ENCODE measurements around the gene NUP98.
A peak's percentile ranks its signal among the peaks of the same experiment; 100 is the strongest.
"Not testable (repeated sequence)": the region's sequence is repeated elsewhere in the genome, so short reads cannot be mapped to it uniquely, and the experiment has no call there.

The NUP98 gene

DNA sequence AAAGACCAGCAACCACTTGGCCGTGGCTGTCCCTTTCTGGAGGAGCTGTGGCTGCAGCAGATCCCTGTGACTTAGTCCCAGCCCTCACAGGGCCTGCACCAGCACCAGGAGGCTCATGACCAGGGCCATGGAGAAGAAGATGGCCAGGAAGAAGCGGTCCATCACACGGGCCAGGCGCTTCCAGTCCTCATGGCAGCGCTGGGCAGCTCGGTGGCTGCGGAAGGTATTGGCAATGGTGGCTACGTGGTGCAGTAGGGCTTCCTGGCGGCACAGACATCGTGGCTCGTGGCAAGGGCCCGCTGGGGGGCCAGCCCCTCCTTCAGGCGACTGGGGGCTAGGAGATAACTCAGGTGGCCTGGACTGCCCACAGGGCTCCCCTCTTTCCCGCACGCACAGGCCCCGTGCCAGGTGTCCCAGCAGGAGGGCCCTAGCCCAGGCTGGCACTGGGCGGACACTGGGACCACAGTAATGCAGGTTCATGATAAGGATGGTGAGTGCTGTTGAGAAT is 131.3 kb downstream of the NUP98 start:
- no peak for DNase-seq

DNA sequence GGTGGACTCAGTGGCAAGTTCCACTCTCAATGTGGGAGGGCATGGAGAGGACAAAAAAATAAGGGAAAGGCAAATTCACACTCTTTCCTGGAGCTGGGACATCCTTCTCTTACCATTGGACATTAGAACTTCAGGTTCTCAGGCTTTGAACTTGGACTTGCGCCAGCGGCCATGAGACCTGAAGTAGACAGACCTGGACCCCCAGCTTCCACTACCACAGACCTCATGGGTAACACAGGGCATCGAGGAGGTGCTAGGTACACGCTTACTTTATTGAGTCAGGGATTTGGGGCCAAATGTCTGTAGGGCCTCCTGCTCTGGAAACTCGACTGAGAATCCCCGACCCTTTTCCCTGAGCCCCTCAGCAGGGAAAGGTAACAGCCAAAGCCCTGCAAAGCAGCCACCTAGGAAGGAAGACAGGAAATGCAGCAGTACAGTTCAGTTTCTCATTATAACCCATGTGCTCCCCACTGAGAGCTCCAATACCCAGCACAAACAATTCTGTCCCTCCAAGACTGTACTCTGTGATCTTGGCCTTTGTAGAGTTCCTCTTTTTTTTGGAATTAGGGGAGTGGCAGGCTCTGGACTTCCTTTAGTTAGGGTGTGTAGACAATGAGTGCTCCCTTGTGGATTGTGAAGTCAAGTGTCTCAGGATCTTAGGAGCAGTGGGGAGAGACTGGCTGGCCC is 131.9 kb downstream of the NUP98 start:
- no peak for DNase-seq

DNA sequence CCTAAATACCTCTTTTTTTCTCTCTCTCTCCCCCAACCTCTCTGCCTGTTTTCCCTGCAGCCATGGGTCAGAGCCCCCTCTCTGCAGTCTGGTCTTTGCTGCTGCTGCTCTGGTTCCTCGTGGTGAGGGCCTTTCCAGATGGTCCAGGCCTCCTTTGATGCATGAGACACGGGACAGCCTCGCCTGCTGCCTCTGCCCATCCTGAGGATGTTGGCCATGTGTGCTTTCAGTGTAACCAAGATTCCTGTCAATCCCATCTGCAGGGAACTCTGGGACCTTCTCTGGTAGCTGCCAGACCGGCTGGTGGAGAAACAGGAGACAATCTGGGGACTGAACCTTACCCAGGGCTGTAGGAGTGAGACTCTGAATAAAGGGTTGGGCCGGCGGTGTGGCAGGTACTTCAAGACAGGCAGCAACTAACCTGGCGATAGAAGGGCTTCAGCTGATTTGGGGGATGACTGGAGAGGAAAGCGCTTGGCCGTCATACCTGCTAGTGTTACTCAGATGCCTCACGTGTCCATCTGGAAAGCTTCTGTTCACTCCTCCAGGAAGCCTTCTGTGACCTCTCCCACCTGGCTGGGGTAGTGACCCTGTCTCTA is 133.2 kb downstream of the NUP98 start:
- no peak for DNase-seq

DNA sequence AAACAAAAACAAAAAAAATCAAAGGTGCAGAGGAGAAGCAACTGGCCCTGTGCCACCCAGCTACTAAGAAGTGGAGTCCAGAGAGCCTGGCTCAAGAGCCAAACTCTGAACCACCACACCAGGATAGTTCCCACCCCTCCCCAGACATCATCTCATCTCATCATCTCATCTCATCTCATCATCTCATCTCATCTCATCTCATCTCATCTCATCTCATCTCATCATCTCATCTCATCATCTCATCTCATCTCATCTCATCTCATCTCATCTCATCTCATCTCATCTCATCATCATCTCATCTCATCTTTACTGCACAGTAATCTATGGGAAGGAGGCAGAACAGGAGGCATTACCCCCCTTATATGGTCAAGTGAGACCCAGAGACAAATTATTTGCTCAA is 134.5 kb downstream of the NUP98 start:
- no peak for DNase-seq

- DNase-seq = no peak
Measured at GRCh38 chr11:3660960-3661359, 136.4 kb downstream of the NUP98 start.

GRCh38 chr11:3659595-3660515 is 137.5 kb downstream of the NUP98 start:
- DNase-seq = no peak

DNA sequence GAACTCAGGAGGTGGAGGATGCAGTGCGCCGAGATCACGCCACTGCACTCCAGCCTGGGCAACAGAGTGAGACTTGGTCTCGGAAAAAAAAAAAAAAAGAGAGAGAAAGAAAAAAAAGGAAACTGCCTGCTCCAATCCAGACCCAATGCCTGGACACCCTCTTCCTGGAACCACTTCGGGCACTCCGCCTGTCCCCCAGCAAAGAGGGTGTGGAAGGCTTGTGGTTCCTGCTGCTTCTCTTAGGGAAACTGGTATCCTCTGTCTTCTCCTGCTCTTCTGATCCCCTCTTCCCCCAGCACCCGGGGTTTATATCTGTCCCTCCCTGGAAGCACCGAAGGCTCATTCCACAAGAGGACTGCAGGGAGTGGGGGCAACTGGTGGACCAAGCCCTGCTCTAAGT is 139.1 kb downstream of the NUP98 start:
- no peak for DNase-seq

DNA sequence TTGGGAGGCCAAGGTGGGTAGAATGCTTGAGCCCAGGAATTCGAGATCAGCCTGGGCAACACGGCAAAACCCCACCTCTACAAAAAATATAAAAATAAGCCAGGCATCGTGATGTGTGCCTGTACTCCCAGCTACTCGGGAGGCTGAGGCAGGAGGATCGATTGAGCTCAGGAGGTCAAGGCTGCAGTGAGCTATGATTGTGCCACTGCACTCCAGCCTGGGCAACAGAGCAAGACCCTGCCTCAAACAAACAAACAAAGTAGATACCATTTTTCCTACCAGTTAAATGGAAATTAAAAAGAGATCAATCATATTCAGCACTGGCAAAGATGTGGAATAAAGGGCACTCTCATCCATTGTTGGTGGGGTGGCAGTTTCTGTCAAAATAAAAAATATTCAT is 140.0 kb downstream of the NUP98 start:
- not testable (repeated sequence) for DNase-seq

DNA sequence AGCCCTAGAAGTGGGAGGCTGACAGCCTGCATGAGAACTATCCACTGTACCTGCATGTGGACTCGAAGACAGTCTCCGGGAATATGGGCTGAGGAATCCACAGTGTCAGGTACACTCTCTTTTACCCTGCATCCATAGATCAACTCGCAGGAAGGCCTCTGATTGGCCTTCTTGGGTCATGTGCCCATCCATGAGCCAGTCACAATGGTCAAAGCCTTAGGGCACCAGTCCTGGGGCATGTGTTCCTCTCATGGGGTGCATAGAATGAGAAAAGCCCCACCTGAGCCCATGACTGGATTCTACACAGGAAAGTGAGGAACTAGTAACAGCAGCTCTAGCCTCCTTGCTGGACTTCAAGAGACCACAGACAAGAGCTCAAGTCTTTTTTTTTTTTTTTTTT is 141.8 kb downstream of the NUP98 start:
- DNase-seq = no peak

- DNase-seq = not testable (repeated sequence)
Measured at GRCh38 chr11:3652514-3652913, 144.8 kb downstream of the NUP98 start.

GRCh38 chr11:3649374-3649773 is 148.0 kb downstream of the NUP98 start:
- not testable (repeated sequence) for DNase-seq

DNA sequence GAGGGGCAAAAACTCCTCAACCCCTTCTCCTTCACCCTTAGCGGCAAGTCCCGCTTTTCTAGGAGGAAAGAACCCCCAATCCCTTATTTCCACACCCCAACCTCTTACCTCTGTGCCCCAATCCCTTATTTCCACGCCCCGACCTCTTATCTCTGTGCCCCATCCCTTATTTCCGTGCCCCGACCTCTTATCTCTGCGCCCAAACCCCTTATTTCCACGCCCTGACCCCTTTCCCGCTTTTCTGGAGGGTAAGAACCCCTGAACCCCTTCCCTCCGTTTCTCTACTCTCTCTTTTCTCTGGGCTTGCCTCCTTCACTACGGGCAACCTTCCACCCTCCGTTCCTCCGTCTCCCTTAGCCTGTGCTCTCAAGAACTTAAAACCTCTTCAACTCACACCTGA is 148.5 kb downstream of the NUP98 start:
- DNase-seq = not testable (repeated sequence)

DNA sequence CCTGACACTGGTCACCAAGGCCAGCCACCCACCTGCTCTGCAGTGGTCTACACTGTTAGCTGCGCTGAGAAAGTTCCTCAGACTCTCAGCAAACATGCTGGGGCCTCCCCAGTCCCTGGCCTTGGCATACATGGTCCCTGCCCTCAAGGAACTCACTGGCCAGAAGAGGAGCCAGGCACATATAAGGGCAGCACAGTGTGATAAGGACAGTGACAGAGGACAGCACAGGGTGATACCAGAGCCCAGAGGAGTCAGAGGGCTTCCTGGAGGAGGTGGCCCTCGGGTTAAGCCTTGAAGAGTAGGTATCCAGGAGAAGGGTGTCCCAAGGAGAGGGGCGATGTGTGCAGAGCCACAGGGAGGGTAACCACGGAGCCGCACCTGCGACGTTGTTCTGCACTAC is 151.8 kb downstream of the NUP98 start:
- DNase-seq = no peak

DNA sequence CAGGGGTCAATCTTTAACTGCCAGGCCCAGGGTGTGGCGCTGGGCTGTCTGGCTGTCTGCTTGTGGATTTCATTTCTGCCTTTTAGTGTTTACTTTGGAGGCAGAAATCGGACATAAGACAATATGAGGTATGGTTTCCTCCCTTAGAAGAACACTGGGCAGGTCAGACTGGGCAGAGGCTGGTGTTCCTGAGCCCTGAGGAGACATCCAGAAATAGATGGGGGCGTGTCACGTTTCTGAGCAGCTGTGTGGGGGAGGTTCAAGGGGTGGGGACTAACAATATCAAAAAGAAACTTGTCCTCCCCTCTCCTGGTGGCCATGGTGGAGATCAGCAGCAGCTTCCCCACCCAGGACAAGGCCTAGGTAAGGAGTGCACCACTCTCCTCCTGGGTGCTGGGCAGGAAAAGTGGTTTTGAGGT is 152.5 kb downstream of the NUP98 start, which contains the start of gene ART1:
Gene ART1, plus strand, starts transcription at position 312 of the 419 bp plus-strand sequence. CDS start 14,086 bp downstream, outside the sequence.
- DNase-seq = no peak

DNA sequence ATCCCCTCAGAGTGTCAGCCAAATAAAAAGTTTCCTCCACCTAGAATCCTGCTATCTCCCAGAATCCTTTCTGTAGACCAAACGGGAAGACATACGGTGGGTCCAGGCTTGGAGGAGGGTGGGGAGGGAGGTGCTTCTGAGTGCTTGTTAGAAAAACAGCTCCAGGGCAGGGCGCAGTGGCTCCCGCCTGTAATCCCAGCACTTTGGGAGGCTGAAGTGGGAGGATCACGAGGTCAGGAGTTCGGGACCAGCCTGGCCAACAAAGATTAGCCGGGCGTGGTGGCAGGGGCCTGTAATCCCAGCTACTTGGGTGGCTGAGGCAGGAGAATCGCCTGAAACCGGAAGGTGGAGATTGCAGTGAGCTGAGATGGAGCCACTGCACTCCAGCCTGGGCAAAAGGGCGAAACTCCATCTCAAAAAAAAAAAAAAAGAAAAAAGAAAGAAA is 154.2 kb downstream of the NUP98 start:
- not testable (repeated sequence) for DNase-seq

DNA sequence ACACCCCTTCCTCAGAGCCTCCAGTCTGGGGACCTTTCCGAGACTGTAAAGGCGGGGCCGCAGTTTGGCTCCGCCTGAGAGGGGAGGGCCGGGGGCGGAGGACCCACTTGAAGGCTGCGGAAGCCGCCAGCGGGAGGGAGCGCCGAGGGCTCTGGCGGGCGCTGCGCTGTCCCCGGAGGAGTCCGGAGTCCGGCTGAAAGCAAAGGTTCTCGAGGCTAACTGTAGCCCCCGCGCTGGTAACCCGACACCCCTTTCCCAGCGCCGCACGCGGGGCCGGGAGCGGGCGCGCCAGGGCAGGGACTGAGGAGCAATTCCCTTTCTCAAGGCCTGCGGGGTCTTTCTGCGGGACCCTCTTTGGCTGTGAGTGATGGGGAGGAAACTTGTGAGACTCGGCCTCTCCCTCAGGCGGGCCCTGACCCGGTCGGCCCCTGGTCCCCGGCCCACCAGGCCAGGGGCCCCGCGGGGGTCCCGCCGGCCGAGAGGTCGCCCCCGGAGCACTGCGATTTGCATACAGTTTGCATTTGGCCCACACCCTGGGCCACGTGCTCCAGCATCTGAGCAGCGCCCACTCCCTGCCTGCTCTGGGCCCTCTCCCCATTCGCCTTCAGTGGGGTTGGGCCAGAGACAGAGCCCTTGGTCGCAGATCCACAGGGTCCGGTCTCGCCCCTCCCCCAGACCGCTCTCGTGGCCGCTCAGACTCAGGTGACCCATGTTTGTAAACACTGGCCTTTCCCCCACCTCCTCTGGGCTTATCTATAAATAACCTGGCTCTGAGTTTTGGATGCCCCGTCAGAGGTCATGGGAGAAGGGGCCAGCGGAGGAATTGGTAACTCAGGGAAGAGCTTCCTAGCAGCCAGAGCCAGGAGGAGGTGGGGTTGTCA is 155.0 kb downstream of the NUP98 start:
- DNase-seq = peak; percentile 50

- no peak for DNase-seq
Measured at GRCh38 chr11:3641701-3642070, 155.7 kb downstream of the NUP98 start, which contains the start of gene ART5. TSS of gene ART5 (minus strand) at chr11:3641992. CDS start at chr11:3641862, 130 bp downstream.

GRCh38 chr11:3641191-3641590 is 156.2 kb downstream of the NUP98 start:
- no peak for DNase-seq

DNA sequence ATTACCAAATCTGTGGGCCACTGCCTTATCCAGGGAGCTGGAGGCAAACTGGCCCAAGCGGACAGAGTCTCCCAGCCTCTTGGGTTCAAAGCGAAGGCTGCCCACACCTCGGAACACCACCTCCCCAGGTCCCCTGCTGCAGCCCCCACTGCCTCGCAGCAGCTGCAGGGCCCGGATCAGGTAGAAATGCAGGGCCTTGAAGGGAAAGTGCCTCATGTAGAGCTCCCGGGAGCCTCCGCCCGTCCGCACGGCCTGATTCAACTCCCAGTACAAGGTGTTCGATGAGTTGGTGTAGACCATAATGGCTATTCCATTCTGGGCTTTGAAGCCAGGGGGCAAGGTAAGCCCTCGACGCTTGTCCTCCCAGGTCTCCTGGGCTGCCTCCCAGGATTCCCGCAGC is 157.5 kb downstream of the NUP98 start:
- DNase-seq = no peak

- DNase-seq = no peak
Measured at GRCh38 chr11:3638513-3638912, 158.8 kb downstream of the NUP98 start.

- no peak for DNase-seq
Measured at GRCh38 chr11:3637201-3637600, 160.2 kb downstream of the NUP98 start.
